Tibial nerve (tissue), 4 donors: ENCODE data around the gene TRHDE.

Source experiments
- CTCF ChIP-seq, 5 experiments: fragments of 200-600 bp in 3 of 5; fragments of 450-650 bp in 2 of 5; sonication (generic) in 3 of 5; IDR thresholded peaks; one replicate each; pipeline ENCODE4 v1.5.1; 2016 to 2019; ENCODE audit warnings: antibody characterized with exemption in 5 of 5, mild to moderate bottlenecking in 3 of 5, moderate library complexity in 2 of 5
- EP300 ChIP-seq, 2 donors: sonication (generic); formaldehyde crosslinking; IDR thresholded peaks; one replicate each; pipeline ENCODE4 v1.6.1; 2017; ENCODE audit warnings: antibody characterized with exemption in 2 of 2, mild to moderate bottlenecking in 1 of 2
- POLR2A ChIP-seq, 2 donors: fragments of 450-650 bp; IDR thresholded peaks; one replicate each; pipeline ENCODE4 v1.6.1; 2017; ENCODE audit warnings: antibody characterized with exemption in 2 of 2, mild to moderate bottlenecking in 2 of 2, moderate library complexity in 2 of 2

GRCh38 chr12:72323881-72324280, 51.7 kb downstream of the TRHDE start:
- TF ChIP-seq CTCF (IDR thresholded peaks at IDR 0.05) = no peak
- no peak for TF ChIP-seq POLR2A (IDR thresholded peaks at IDR 0.05)
- no peak for TF ChIP-seq EP300 (IDR thresholded peaks at IDR 0.05)
